ENCODE data around the gene TMPRSS2. TPM values are rescaled to one million over a fixed set of nuclear protein-coding genes. Genes with fewer than 3 reads are reported as not detected.

The TMPRSS2 gene
- total and polyA plus RNA-seq, 2 of the 13 experiments (the other 11 are each of a cell fraction or from before 2014, with no cell fraction given): 1.7 to 1.8 TPM

DNA sequence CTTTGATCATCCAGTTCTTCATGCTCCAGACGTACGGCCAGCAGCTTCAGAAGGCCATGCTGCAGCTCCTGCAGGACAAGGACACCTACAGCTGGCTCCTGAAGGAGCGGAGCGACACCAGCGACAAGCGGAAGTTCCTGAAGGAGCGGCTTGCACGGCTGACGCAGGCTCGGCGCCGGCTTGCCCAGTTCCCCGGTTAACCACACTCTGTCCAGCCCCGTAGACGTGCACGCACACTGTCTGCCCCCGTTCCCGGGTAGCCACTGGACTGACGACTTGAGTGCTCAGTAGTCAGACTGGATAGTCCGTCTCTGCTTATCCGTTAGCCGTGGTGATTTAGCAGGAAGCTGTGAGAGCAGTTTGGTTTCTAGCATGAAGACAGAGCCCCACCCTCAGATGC, 49.4 kb downstream of the TMPRSS2 start:
- no peak for DNase-seq (ENCODE audit: low spot score)
- peaks cover 6% of the 10 kb centered on the region; the same call in 1 of the 2 replicates for H3K9me3 ChIP-seq (ENCODE audit: low read length)
- no peak for TF ChIP-seq ZNF629 (CRISPR knock-in tag; conservative IDR thresholded peaks at IDR 0.05)
- no peak for TF ChIP-seq ZNF484 (CRISPR knock-in tag; IDR thresholded peaks at IDR 0.05; ENCODE audit: borderline replicate concordance, low read depth)
- no peak for TF ChIP-seq ZKSCAN5 (CRISPR knock-in tag; IDR thresholded peaks at IDR 0.05)
- TF ChIP-seq MAFK (conservative IDR thresholded peaks at IDR 0.05 in 1 of 2, IDR thresholded peaks at IDR 0.05 in 1 of 2; ENCODE audit: low read length in 2 of 2): no peak
- no peaks in the 10 kb centered on the region for H4K20me1 ChIP-seq (ENCODE audit: insufficient read depth, low read length)
- no peaks in the 10 kb centered on the region for H3K79me2 ChIP-seq (ENCODE audit: insufficient read depth, low read length)
- peaks cover 5% of the 10 kb centered on the region; the same call in 1 of the 2 replicates for H3K4me1 ChIP-seq (ENCODE audit: insufficient read depth, low read length)
- H3K36me3 ChIP-seq (replicated peaks in 1 of 2; ENCODE audit: control insufficient read depth in 1 of 2, insufficient read depth in 2 of 2, low read length in 2 of 2): no peaks in the 10 kb centered on the region
- intact Hi-C loops (cut with micrococcal nuclease; ENCODE audit: unreplicated experiment) (no loop called here), in situ Hi-C loops (cut with HindIII; ENCODE audit: extremely low pct_ligation_motif_present, low pct_unique_long_range_greater_than_20kb) (no loop called here)
- no peak overlapping the region for H3K9ac ChIP-seq (ENCODE audit: insufficient read depth, low read depth, low read length)
- no peak overlapping the region for H3K27ac ChIP-seq (ENCODE audit: extremely low read length, insufficient read depth, low read length)
- BruUV-seq (replicated peaks): no TSS peak
- ATAC-seq: no peak
- no peak for FAIRE-seq
- H3K4me2 ChIP-seq (ENCODE audit: low read depth, low read length): no peak overlapping the region
- POLR2A ChIA-PET: no interaction called here
- WGBS (ENCODE audit: low lambda C conversion rate): 89% methylated on average over 17 of the region's 22 CpGs
- no peak overlapping the region for H3K4me3 ChIP-seq (replicated peaks in 1 of 3; ENCODE audit: insufficient read depth in 1 of 3, low read depth in 2 of 3, low read length in 3 of 3)
- CTCF ChIA-PET (ENCODE audit: low intra/inter-chr PET ratio, low total read pairs): interaction anchor here (1.0 kb wide), 1 partner anchor 175 kb away, joined by 3 read pairs; no protein-coding TSS in a partner anchor
- H2AFZ ChIP-seq (ENCODE audit: low read length): no peak overlapping the region
- H3K27me3 ChIP-seq (ENCODE audit: control insufficient read depth in 1 of 2, insufficient read depth in 2 of 2, low read length in 2 of 2): no peaks in the 10 kb centered on the region

DNA sequence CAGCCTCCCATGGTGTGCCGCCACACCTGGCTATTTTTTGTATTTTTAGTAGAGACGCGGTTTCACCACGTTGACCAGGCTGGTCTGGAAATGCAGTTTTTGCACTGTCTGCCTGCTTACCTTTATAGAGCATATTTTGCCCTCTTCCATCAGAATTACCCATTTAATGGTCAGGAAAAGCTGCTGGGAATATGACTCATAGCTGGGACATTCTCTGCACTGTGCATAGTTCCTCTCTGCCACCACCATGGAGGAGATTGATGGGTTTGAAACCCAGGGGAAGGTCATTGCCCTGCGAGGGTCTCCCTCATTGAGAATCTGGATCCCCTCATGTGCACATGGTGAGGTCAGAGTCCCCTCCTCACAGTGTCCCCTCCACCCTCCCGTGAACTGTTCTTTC, 49.8 kb downstream of the TMPRSS2 start:
- no peak overlapping the region for H3K4me3 ChIP-seq (replicated peaks in 1 of 3; ENCODE audit: insufficient read depth in 1 of 3, low read depth in 2 of 3, low read length in 3 of 3)
- no peaks in the 10 kb centered on the region for H3K79me2 ChIP-seq (ENCODE audit: insufficient read depth, low read length)
- H3K36me3 ChIP-seq (replicated peaks in 1 of 2; ENCODE audit: control insufficient read depth in 1 of 2, insufficient read depth in 2 of 2, low read length in 2 of 2): no peaks in the 10 kb centered on the region
- no peak overlapping the region for H3K9ac ChIP-seq (ENCODE audit: insufficient read depth, low read depth, low read length)
- ChIA-PET CTCF (ENCODE audit: low intra/inter-chr PET ratio, low total read pairs) (no interaction called here), POLR2A (no interaction called here)
- TF ChIP-seq, protein P1, sequence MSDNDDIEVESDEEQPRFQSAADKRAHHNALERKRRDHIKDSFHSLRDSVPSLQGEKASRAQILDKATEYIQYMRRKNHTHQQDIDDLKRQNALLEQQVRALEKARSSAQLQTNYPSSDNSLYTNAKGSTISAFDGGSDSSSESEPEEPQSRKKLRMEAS (IDR thresholded peaks at IDR 0.05): no peak
- TF ChIP-seq NONO (IDR thresholded peaks at IDR 0.05) (no peak), NONO (CRISPR knock-in tag; conservative IDR thresholded peaks at IDR 0.05) (no peak), TCF7L2 (IDR thresholded peaks at IDR 0.05; ENCODE audit: low read depth, low read length) (no peak), HHEX (CRISPR knock-in tag; IDR thresholded peaks at IDR 0.05) (no peak), TARDBP (CRISPR knock-in tag; IDR thresholded peaks at IDR 0.05) (no peak), KLF12 (CRISPR knock-in tag; IDR thresholded peaks at IDR 0.05; ENCODE audit: borderline replicate concordance) (no peak)
- WGBS (ENCODE audit: low lambda C conversion rate): 91% methylated on average over 4 of the region's 6 CpGs
- DNase-seq (ENCODE audit: low spot score) (no peak), FAIRE-seq (no peak), ATAC-seq (no peak)
- peaks cover 5% of the 10 kb centered on the region; the same call in 1 of the 2 replicates for H3K4me1 ChIP-seq (ENCODE audit: insufficient read depth, low read length)
- no peak overlapping the region for H2AFZ ChIP-seq (ENCODE audit: low read length)
- no peak overlapping the region for H3K4me2 ChIP-seq (ENCODE audit: low read depth, low read length)
- no peaks in the 10 kb centered on the region for H4K20me1 ChIP-seq (ENCODE audit: insufficient read depth, low read length)
- BruUV-seq (replicated peaks): no TSS peak
- intact Hi-C loops (cut with micrococcal nuclease; ENCODE audit: unreplicated experiment): no loop called here
- in situ Hi-C loops (cut with HindIII; ENCODE audit: extremely low pct_ligation_motif_present, low pct_unique_long_range_greater_than_20kb): no loop called here
- H3K9me3 ChIP-seq (ENCODE audit: low read length): peaks cover 2% of the 10 kb centered on the region; the same call in 1 of the 2 replicates
- H3K27ac ChIP-seq (ENCODE audit: extremely low read length, insufficient read depth, low read length): no peak overlapping the region
- no peaks in the 10 kb centered on the region for H3K27me3 ChIP-seq (ENCODE audit: control insufficient read depth in 1 of 2, insufficient read depth in 2 of 2, low read length in 2 of 2)

Data from HepG2 (cell line).